GM19240 (cell line): ENCODE results near the gene DCXR.

Experiments
- DNase-seq: peaks from one replicate; pipeline ENCODE4 v3.0.0; 2011; ENCODE audit warnings: low spot score; ENCODE audit not compliant: insufficient read length

The DCXR gene

DNA sequence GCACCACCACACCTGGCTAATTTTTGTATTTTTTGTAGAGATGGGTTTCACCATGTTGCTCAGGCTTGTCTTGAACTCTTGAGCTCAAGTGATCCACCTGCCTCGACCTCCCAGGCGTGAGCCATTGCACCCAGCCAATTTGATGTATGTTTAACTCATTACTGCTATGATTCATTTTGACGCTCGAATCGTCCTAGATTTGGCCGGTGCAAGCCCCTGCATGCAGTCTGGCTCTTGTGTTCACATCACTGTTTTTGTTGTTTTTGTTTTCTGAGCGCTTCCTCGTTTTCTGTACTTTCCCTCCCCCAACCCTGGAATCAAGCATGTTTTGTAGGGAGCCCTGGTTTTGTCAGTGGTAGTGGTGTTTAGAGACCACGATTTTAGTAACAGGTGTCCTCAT, 35.9 kb upstream of the DCXR start:
- DNase-seq: no peak

DNA sequence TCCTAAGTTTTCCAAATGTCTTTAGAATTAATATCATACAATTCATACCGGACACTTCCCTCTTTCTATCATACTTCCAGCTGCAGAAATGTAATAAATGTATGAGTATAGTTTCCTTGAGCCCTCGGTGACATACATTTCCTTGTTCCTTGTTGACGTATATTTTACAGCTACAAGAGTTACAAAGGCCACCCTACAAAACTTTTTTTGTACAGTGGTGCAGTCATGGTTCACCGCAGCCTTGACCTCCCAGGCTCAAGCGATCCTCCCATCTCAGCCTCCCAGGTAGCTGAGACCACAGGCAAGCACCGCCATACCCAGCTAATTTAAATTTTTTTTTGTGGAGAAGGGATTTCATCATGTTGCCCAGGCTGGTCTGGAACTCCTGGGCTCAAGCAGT, 35.3 kb upstream of the DCXR start:
- no peak for DNase-seq

DNA sequence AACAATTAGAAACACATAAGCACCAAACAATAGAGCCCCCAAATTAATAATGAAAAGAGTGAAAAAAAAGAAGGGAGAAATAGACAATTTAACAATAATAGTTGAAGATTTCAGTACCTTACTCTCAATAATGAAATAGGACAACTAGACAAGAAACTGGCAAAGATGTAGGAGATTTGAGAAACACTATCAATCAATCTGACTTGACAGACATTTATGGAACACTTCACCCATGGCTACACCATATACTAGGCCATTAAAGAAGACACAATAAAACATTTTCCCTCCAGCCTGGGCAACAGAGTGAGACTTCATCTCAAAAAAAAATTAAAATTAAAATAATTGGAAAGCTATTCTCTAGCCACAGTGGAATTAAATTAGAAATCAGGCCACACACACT, 33.1 kb upstream of the DCXR start:
- DNase-seq: no peak

DNA sequence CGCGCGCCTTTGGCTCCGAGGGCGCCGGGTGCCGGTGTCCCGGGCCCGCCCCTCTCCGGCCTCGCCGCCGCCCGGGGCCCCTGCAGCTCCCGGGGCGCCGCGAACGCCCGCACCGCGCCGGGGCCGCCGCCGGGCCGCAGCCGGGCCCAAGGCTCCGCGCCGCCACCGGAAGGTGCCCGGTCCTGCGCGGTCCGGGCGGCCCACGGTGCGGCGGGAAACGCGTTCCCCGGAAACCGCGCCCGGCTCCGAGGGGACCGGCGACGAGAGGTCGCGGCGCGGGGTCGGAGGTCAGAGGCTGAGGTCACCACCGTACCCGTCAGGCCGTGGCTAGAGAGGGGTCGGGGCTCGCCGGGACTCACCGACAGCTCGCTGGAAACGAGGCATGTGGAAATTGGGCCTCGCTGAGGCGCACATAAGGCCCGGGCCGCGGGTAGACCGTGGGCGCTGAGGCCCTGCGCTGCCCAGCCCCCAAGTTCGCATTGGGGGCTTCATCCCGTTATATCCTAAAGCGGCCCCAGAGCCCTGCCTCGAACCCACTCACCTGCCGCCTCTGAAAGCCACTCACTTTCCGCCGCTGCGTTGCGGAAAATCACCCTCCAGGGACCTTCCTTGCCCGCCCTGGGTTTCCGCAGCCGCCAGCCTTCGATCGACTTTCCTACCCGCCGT, 28.3 kb upstream of the DCXR start, which contains the start of gene DUS1L:
DUS1L (minus strand) TSS at position 167 of the 666 bp plus-strand sequence. CDS start 745 bp downstream, outside the sequence.
- DNase-seq: peak; percentile 75

DNA sequence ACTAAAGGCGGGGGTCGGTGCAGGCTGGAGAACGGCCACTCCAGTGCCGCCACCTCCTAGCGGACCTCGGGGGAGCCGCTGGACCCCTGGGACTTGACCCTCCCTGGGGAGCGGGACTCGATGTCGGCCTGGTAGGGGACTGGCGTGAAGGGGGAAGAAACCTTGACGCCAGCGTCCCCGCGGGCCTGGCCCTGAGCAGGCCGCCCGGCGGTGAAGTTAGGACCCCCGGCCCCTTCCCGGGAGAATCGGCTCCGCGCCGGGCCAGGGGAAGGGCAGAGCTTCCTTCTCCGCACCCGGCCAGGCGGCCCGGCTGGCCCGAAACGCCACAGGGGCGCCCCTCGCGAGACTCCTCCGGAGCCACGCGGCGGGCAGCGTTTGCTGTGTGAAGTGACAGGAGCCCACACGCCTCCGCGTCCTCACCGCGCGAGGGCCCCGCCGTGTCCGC, 27.7 kb upstream of the DCXR start:
- peak; percentile 57 for DNase-seq

DNA sequence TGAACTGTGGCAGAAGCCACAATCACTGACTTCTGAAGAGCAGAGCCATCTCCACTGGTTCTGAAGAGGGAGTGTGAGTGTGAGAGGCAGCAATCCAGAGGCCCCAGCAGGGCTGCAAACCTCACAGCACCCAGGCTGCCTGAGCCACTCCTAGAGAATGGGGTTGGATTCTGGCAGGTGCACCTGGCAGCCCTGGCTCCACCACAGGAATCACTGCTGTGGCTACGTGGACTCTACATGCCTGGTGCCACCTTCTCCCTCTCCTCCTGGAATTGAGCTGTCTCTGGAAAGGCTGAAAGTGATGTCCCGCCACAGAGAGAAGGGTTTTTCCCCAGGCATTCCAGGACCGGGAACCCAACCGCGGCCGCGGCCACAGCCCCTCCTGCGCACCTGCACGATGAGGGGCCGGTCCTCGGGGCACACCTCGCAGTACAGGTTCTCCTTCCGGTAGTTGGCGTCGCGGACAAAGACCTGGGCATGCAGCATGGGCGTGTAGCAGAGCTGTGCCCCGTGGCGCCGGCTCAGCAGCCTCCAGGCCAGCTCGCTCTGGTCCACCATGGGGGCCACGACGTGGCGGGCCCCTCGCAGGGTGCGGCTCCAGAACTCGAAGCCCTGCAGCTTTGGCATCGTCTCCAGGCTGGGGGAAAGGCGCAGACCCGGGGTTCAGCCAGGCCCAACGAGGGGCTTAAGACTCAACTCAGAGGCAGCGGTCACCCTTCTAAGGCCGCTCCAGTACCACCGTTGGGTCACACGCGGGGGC, 27.1 kb upstream of the DCXR start:
- no peak for DNase-seq

DNA sequence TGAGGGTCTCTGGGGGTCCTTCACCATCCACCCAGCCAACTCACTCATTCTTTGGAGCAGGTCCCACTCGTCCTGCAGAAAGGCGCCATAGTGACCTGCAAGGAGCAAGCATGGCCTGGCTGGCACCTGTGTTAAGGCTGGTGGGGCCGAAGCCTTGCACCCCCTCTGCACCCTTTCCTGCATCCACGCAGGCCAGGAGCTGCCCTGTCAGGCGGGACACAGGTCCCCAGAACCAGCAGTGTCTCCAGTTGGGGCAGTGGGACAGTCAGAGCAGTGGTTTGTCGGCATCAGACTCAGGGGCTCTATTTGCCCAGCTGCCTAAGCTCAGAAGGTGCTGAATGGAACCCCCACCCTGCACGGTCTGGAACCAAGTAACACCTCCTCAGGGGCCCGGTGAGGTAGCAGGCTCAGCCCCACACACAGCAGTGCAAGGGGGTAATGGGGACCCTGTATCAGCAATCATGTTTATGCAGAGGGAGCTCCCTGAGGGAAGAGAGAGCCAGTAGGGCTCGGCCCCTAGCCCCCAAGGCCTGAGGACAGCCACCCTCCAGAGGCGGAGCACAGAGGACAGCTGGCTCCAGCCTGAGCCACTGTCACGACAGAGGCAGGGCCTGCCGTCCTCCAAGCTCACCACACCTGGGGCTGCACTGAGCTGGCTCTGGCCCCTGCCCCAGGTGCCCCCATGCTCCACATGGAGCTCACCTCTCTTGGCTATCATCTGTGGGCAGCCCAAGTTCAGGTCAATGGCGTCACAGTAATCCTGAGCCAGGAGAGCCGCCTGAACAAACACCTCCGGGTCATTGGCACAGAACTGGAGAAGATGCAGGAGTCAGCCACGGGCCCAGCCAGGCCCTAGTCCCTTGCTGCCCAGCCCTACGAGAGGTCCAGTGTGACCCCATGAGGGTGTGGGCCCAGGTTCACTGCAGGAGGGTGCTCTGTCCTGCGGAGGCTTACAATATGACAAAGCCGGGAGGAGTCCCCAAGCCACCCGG, 26.2 kb upstream of the DCXR start:
- DNase-seq: no peak

DNA sequence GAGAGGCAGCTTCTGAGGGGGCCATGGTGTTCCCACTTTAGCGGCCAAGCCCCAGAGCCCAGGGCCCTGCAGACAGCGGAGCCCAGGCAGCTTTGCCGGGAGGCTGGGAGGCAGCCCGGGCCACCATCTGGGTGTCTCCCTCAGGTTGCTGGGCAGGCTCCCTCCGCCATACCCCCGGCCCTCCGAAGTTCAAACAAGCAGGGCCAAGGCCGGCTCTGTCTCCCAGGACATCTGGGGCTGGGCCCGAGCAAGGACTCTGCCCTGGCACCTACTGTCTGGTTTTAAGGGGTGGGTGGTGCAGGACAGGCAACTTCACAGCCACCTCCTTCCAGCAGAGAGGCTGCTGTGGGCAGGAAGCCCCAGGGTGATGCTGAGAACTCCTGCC, 25.5 kb upstream of the DCXR start:
- DNase-seq: no peak

DNA sequence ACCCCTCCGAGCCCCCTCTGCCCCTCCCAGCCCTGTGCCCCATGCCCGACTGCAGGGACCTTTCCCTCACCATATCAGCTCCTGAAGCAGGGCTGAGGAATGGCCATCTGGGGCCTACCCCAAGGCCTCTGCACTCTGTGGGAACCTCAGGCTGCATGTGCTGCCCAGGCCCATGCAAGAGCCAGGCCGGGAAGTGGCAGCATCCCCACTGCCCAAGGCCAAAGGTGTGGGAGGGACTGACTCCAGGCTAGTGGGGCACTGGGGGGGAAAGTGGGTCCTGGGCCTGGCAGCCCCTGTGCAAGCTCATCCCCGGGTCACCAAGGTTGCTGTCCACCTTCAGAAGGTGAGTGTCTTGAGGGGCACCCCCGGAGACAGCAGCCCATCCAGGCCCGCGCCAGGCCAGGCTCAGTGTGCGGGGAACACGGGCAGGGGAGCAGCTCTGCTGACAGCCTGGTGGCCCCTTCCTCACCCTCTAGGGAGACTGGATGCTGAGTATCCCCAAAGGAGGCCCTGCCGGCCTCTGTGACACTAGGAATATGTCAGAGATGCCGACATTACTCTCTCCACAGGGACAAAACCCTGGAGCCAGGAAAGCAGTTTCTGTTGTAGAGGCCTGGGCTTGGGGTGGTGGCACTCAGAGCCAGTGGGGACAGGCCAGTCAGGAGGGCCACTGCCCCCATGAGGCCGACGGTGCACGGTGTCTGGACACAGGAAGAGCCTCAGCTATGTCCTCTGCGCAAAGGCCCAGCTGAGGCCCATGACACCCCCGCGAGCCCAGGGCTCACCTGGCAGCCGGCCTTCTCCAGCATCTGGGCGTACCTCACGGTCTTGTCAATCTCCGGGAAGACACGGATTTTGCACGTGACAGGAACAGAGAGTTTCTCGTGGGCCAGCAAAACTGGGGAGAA, 24.8 kb upstream of the DCXR start:
- no peak for DNase-seq

DNA sequence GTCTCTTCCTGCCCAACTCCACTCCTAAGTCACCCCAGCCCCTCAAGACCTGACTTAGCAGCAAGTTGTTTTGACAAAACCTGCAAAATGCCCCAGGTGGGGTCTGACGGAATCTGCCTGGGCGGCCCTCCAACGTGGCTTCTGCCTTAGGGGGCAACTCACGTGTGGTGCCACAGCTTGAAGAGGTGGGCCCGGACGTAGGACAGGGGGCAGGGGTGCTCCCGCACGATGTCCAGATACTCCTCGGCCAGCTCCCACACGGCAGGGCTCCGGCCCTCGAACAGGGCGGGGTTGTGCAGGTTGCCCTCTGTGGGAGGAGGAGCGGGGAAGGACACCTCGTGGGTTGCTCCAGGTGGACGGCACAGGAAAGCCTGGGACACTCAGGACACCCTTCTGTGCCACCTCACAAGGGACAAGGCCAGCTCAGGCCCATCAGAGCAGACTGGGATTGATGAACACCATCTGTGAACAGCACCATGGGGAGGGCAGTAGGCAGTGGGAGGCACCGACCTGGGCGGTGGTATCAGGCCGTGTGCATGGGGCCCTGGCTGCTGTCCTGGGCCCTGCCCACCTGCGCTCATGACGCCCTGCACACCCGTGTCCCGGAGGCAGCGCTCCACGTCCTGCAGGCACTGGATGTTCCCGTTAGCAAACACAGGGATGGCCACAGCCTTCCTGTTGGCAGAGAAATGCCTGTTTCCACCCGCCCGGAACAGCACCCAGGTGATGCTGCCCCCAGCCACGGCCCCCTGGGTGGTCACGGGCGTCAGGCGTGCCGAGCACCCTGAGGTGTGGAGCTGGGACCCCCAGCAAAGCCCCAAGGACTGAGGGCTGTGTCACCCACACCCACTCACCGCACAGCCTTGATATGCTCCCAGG, 23.8 kb upstream of the DCXR start:
- DNase-seq: no peak

DNA sequence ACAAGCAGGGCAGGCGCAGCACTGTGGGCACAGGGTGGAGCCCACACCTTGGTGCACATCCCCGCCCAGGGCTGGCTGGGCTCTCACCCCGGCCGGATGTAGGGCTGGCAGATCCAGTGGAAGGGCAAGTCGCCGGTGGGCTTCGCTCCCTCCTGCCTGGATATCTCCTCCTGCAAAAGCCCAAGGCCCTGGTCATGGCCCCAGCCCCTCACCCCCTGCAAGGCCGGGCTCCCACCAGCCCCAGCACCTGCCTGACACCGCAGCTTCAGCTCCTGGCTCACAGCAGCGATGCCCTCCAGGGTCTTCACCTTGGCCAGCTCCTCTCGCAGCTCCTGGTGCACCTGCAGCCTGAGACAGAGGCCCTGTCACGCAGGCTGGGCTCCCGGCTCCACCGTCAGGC, 23.1 kb upstream of the DCXR start:
- DNase-seq: no peak

DNA sequence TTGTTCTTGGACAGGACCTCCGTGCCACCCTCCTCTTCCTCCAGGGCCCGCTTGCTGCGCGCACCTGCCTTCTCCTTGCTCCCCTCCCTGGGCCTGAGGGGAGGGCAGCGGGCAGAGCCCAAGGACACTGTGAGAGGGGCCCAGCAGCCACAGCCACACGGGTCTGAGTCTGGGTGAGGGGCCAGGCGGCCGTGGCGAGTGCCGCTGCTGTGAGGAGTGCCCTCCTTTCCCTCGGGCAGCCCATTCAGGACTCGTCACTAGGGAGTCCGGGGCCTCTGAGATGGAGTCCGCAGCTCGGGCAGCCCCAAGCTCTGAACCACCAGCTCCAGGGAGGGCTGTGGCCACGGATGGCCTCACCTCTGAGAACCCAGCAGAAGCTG, 22.5 kb upstream of the DCXR start:
- no peak for DNase-seq

DNA sequence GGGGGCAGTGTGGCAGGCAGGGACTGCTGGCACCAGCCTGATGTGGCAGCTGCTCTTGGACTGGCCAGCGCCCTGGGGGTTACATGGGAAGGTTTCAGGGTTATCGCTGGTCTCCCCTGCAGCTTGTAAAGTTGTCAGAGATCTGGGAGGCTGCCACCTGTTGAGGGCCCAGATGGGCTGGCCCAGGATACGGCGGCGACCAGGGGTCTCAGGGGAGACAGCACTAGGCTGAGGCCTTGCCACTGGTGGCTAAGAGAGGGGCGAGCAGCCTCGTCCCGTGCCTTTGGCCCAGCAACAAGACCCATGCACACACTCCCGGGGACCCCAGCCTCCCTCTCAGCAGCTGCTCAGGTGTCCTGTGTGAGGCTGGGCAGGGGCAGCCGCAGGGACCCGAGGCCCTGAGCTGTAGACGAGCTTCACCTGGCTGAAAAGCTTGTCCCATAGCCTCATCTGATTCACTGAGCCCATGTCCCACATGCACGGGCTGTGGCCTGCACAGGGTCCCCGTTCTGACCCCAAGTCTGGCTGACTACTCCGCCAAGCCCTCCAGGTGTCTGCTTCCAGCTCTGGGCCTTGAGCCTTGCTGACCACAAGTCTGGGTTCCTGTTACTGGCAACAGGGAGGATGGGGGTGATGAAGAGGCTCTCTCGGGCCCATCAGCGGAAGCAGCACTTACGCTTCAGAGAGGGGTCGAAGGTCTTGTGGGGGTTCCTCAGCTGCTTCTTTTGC, 21.9 kb upstream of the DCXR start:
- no peak for DNase-seq

DNA sequence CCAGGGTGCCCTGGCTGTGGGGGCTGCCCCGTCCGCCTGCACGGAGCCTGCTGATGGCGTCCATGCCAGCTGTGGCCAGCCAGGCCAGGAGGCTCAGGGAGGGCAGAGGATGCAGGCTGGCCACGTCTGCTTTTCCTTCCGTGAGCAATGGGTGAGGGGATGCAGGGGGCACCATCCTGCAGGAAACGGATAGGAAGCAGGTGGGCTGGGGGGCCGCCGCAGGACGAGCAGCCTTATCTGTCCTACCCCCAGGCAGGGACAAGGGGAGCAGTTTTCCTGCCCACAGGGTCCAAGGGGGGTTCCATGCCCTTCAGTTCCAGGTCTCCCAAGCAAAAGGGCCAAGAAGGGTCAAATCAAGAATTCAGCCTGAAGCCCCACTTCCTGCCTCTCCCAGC, 21.4 kb upstream of the DCXR start:
- no peak for DNase-seq

DNA sequence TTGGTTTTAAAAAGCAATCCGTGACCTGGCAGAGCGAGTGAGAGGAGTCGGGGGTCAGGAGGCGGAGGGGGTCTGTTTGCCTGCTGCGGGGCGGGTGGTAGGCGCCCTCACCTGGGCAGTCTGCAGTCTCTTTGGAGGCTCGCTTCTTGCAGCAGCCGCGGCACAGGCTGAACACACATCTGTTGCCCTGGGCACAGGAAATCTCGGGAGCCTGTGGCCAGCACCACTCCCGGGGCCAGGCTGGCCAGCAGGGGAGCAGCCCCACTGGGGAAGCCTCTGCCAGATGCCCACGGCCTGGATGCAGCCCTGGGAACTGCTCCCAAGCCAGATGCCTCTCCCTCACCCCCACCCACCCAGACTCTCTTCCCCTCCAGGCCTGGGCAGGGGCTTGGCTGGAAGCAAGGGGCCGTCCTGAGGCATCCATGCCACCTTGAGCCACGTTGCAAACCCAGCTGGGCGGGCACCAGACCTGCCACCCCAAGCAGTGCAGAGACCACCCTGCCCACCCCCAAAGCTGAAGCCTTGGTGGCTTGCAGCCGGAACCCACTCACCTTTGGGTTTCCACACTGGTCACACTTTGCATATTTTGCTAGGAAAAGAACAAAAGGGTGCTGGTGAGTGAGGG, 20.8 kb upstream of the DCXR start:
- DNase-seq: no peak

DNA sequence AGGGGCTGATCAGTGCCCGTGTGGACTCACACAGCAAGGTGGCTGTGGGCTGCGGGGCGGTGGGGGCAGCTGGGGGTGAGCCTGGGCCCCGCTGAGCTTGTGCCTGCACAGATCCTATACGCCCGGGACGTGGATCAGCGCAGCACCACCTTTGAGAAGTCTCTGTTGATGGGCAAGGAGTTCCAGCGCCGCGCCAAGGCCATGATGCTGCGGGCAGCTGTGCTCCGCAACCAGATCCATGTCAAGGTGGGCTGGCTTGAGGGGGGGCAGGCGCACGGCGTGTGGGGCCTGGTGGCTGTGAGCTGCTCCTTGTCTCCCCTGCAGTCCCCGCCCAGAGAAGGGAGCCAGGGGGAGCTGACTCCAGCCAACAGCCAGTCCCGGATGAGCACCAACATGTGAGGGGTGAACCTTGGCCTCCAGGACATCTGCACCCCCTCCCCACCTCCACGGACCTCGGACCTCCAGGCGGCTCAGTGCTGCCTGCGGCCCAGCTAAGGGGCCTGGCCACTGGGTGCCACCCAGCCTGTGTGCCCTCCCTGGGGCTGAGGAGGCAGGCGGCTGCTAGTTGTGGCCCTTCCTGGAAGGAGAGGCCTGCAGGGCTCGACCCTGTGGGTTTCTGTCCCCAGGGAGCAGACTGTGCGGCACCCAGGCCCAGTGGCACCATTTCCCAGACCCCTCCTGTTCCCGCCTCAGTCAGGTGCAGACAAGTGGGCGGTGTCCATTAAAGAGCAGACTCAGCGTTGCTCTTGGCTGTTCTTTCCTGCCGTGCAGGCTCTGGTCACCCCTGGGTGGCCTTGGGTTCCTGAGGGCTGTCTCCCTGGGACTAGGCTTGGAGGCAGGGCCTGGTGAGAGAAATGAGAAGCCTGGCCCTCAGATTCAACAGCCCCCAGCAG, 19.5 kb upstream of the DCXR start:
- no peak for DNase-seq

DNA sequence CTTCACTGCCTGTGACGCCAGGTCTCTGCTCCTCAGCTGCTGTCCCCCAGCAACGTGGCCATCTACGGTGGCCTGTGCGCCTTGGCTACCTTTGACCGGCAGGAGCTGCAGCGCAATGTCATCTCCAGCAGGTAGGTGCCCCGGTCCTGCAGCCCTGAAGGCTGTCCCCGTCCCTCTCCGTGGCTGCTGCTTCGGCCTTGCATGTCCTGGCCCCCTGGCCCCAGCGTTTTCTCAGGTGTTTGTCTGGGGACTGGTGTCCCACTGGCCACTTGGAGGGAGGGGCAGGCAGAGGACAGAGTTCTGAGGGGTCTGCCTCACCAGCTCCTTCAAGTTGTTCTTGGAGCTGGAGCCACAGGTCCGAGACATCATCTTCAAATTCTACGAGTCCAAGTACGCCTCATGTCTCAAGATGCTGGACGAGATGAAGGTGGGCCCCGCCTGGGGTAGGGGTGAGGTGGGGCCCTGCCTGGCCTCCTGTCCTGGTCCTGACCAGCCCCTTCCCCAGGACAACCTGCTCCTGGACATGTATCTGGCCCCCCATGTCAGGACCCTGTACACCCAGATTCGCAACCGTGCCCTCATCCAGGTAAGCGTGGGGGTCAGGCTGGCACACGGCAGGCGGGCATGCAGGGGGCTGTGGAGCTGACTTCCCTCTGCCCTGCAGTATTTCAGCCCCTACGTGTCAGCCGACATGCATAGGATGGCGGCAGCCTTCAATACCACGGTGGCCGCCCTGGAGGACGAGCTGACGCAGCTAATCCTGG, 18.6 kb upstream of the DCXR start:
- DNase-seq: no peak
